ENCODE data around the gene MRPS21. TPM values are rescaled to one million over a fixed set of nuclear protein-coding genes. Genes with fewer than 3 reads are reported as not detected.

Gene MRPS21
- total RNA-seq, 4 donors from 2014 or later: 31.4 to 55.5 (median 44.3) TPM

DNA sequence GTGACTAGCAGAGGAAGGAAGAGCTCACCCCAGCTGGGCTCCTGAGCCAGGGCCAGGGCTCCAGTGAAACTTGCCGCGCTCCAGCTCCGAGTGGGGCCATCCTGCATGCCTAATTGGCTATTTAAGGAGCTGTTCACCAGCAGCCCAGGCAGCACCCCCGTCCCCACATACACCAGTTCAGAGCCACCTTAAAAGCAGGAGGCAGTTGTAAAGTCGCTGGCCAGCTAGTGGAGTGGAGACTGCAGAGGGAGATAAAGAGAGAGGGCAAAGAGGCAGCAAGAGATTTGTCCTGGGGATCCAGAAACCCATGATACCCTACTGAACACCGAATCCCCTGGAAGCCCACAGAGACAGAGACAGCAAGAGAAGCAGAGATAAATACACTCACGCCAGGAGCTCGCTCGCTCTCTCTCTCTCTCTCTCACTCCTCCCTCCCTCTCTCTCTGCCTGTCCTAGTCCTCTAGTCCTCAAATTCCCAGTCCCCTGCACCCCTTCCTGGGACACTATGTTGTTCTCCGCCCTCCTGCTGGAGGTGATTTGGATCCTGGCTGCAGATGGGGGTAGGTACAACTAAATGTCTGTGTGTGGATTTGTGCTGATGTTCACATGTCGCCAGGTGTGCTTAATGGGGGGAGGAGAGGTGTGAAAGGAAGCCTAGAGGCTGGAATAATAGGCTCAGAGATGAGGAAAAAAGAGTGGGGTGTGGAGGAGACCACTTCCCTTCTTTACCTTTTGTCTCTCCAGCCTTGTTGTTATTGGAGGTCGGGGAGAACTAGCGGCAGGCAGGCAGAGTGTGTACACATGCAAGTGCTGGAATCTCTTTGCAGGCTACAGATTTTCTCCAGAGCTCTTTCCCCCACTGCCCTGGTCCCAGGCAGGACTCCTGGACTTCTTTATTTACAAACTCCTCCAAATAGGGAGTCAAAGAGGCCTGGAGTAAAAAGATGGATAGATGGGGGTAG is 35.8 kb upstream of the MRPS21 start, which contains the start of gene CA14:
CA14 (plus strand) TSS at position 151 of the 962 bp plus-strand sequence; CDS start at position 506, 355 bp downstream.
- no peak within 1 kb of the TSS for H3K4me3 ChIP-seq
- H3K27ac ChIP-seq: peak within 1 kb of the TSS in 2 of 4 donors; percentile 66 to 76
- H3K36me3 ChIP-seq: no peaks in the 10 kb centered on the region
- WGBS, 2 donors: 39 to 40% methylated on average over 10 to 13 of the region's 13 CpGs
- H3K9me3 ChIP-seq: no peaks in the 10 kb centered on the region
- TF ChIP-seq EP300 (IDR thresholded peaks at IDR 0.05): no peak
- no peak for TF ChIP-seq POLR2A (IDR thresholded peaks at IDR 0.05)
- TF ChIP-seq, protein P1, sequence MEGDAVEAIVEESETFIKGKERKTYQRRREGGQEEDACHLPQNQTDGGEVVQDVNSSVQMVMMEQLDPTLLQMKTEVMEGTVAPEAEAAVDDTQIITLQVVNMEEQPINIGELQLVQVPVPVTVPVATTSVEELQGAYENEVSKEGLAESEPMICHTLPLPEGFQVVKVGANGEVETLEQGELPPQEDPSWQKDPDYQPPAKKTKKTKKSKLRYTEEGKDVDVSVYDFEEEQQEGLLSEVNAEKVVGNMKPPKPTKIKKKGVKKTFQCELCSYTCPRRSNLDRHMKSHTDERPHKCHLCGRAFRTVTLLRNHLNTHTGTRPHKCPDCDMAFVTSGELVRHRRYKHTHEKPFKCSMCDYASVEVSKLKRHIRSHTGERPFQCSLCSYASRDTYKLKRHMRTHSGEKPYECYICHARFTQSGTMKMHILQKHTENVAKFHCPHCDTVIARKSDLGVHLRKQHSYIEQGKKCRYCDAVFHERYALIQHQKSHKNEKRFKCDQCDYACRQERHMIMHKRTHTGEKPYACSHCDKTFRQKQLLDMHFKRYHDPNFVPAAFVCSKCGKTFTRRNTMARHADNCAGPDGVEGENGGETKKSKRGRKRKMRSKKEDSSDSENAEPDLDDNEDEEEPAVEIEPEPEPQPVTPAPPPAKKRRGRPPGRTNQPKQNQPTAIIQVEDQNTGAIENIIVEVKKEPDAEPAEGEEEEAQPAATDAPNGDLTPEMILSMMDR (IDR thresholded peaks at IDR 0.05): no peak
- peaks cover 0 to 40% (median 19%) of the 10 kb centered on the region in 4 donors for H3K4me1 ChIP-seq
- no peak for DNase-seq (ENCODE audit: low spot score in 2 of 2)
- peaks cover 0 to 13% of the 10 kb centered on the region in 2 donors for H3K27me3 ChIP-seq

DNA sequence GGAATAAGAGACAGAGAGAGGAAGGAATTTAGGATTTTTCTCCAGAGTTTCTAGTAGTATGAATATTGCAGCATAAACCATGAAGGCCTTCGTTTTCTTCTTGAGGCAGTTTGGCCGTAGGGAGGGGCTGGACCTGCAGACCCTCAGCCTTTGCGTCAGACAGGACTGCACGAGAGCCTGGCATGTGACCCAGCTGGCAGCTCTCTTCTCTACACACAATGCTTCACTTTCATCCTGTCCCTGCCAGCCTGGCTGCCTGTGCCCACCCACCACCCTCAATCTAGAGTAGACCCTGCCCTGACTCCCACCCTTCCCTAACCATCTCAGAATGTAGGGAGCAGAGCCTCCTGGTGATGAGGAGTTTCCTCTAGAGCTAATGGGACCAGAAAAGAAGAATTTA is 34.4 kb upstream of the MRPS21 start:
- Histone ChIP-seq H3K27ac (peak overlapping the region in 2 of 4 donors; percentile 66 to 76), H3K9me3 (no peaks in the 10 kb centered on the region), H3K4me1 (peaks cover 0 to 40% (median 19%) of the 10 kb centered on the region in 4 donors), H3K36me3 (peaks cover 0 to 4% (median 0%) of the 10 kb centered on the region in 3 donors), H3K27me3 (peaks cover 0 to 13% of the 10 kb centered on the region in 2 donors), H3K4me3 (no peak overlapping the region)
- TF ChIP-seq POLR2A (IDR thresholded peaks at IDR 0.05) (no peak), EP300 (IDR thresholded peaks at IDR 0.05) (peak in 1 of 2 donors; percentile 11)
- TF ChIP-seq, protein P1 (IDR thresholded peaks at IDR 0.05): no peak
- WGBS, 2 donors: 29 to 30% methylated on average over 4 of the region's 4 CpGs
- DNase-seq (ENCODE audit: low spot score in 2 of 2): no peak

DNA sequence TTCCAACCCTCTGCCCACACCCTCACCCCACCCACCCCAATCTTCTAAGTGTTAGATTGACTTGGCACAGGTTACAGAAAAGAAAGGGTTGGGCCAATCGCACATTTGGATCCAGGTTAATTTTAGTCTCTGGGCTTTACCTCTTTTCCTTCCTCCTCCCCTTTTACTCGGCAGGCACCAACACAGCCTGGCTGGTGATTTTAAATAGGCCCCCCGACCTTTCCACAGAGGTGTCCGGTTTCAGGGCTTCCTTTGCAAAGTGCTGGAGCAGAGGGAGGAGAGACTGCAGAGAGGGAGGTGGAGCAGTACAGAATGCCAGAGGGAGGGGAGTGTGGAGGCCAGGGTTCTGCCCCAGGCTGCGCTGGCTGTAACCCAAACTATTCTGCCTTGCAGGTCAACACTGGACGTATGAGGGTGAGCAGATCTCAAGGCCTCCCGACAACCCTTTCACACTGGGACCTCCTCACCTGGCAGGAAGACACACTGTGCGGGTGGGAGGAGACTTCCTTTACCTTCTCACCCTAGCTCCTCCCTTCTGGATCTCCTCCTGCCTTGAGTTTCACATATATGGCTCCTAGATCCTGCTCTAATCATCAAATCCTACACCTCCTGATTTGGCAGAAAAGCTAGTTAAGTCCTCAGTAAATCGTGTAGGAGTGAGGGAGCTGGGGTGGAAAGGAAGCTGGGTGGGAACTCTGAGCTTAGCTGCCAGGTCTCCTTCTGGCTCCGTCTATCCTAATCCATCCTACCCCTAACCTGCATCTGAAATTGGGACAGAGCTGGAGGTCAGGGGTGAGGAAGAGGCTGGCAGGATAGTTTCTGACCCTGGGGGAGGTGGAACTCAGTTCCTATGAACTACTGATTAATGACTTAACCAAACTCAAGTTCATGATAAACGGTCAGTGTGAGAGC is 33.6 kb upstream of the MRPS21 start:
- TF ChIP-seq, protein P1 (IDR thresholded peaks at IDR 0.05): no peak
- no peak for TF ChIP-seq EP300 (IDR thresholded peaks at IDR 0.05)
- TF ChIP-seq POLR2A (IDR thresholded peaks at IDR 0.05): no peak
- H3K9me3 ChIP-seq: no peaks in the 10 kb centered on the region
- H3K27me3 ChIP-seq: peaks cover 0 to 13% of the 10 kb centered on the region in 2 donors
- peaks cover 0 to 12% (median 0%) of the 10 kb centered on the region in 3 donors for H3K36me3 ChIP-seq
- peaks cover 0 to 40% (median 19%) of the 10 kb centered on the region in 4 donors for H3K4me1 ChIP-seq
- H3K27ac ChIP-seq: peak overlapping the region in 2 of 4 donors; percentile 59 to 76
- peak overlapping the region in 1 of 4 donors; percentile 2 for H3K4me3 ChIP-seq
- WGBS, 2 donors: 20 to 21% methylated on average over 11 of the region's 11 CpGs
- DNase-seq (ENCODE audit: low spot score in 2 of 2): no peak

DNA sequence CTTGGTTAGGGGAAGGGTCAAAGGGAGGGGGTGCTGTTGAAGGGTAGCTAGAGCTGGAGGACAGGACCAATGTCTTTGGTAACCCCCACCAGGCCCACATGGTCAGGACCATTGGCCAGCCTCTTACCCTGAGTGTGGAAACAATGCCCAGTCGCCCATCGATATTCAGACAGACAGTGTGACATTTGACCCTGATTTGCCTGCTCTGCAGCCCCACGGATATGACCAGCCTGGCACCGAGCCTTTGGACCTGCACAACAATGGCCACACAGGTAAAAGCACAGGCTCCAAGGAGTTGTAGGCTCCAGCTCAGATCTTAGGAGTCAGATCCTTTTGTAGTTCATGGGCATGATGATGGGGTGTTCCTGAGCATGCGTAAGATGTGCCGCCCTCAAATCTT is 32.3 kb upstream of the MRPS21 start:
- H3K9me3 ChIP-seq: no peaks in the 10 kb centered on the region
- 84 to 92% methylated on average over 6 of the region's 6 CpGs for WGBS, 2 donors
- TF ChIP-seq, protein P1 (IDR thresholded peaks at IDR 0.05): no peak
- TF ChIP-seq POLR2A (IDR thresholded peaks at IDR 0.05) (no peak), EP300 (IDR thresholded peaks at IDR 0.05) (no peak)
- peaks cover 0 to 13% of the 10 kb centered on the region in 2 donors for H3K27me3 ChIP-seq
- H3K4me3 ChIP-seq: no peak overlapping the region
- no peak overlapping the region for H3K27ac ChIP-seq
- DNase-seq (ENCODE audit: low spot score in 2 of 2): no peak
- peaks cover 0 to 30% (median 13%) of the 10 kb centered on the region in 4 donors for H3K4me1 ChIP-seq
- H3K36me3 ChIP-seq: peaks cover 0 to 25% (median 13%) of the 10 kb centered on the region in 3 donors
